ENCODE data around the gene ADGRL2. TPM values are rescaled to one million over a fixed set of nuclear protein-coding genes. Genes with fewer than 3 reads are reported as not detected.

The ADGRL2 gene
- total RNA-seq, 5 donors from 2014 or later (not counting 1 experiment from before 2014, with no cell fraction given), result 0.20 to 0.70 (median 0.55) TPM; not detected in 2

- no peaks in the 10 kb centered on the region for H3K9me3 ChIP-seq
- no peak overlapping the region for H3K4me3 ChIP-seq (ENCODE audit: control insufficient read depth in 1 of 2, extremely low read depth in 1 of 2, low read length in 1 of 2)
- Mint-ChIP-seq H3K36me3 (no peaks in the 10 kb centered on the region), H3K4me1 (peaks cover 2 to 4% (median 2%) of the 10 kb centered on the region in 3 donors), H3K27ac (no peak overlapping the region), H3K4me3 (no peak overlapping the region), H3K27me3 (peaks cover 21 to 30% of the 10 kb centered on the region in 2 donors), H3K9me3 (peaks cover 0 to 2% (median 0%) of the 10 kb centered on the region in 3 donors)
- no peak for ATAC-seq (replicated peaks in 1 of 4)
- peaks cover 16 to 25% of the 10 kb centered on the region in 2 experiments for H3K27me3 ChIP-seq (replicated peaks in 1 of 2; ENCODE audit: control insufficient read depth in 2 of 2, extremely low read depth in 1 of 2, insufficient read depth in 2 of 2, low read length in 1 of 2)
- H3K4me1 ChIP-seq (ENCODE audit: control insufficient read depth in 1 of 2, extremely low read depth in 1 of 2, insufficient read depth in 2 of 2, low read length in 2 of 2), result peaks cover 0 to 5% of the 10 kb centered on the region in 2 experiments
- no peak for DNase-seq
- CTCF ChIA-PET, result interaction anchor here in 1 of 2 donors (0.6 kb wide), 1 partner anchor 1726 kb away, joined by 3 read pairs; no protein-coding TSS in a partner anchor
- POLR2A ChIA-PET, result interaction anchor here in 1 of 2 donors (0.6 kb wide), 1 partner anchor 11 kb away, joined by 3 read pairs; no protein-coding TSS in a partner anchor
- H3K27ac ChIP-seq (ENCODE audit: low read length), result no peak overlapping the region
- WGBS (ENCODE audit: insufficient coverage), result no CpG with 5 or more reads among the region's 2 CpGs
- no peaks in the 10 kb centered on the region for H3K36me3 ChIP-seq (ENCODE audit: control insufficient read depth in 2 of 2, extremely low read depth in 1 of 2, insufficient read depth in 1 of 2, low read length in 1 of 2)
These were observed 5.0 kb downstream of the ADGRL2 start for GRCh38 chr1:81805537-81806431.

- peaks cover 21 to 25% of the 10 kb centered on the region in 2 donors for H3K27me3 Mint-ChIP-seq
- H3K27ac ChIP-seq (ENCODE audit: low read length), result no peak overlapping the region
- H3K9me3 Mint-ChIP-seq, result peaks cover 0 to 2% (median 0%) of the 10 kb centered on the region in 3 donors
These were observed 5.7 kb downstream of the ADGRL2 start for GRCh38 chr1:81806432-81806770.

GRCh38 chr1:81808760-81809159 is 8.0 kb downstream of the ADGRL2 start:
- Histone ChIP-seq H3K4me3 (ENCODE audit: control insufficient read depth in 1 of 2, extremely low read depth in 1 of 2, low read length in 1 of 2) (no peak overlapping the region), H3K27me3 (replicated peaks in 1 of 2; ENCODE audit: control insufficient read depth in 2 of 2, extremely low read depth in 1 of 2, insufficient read depth in 2 of 2, low read length in 1 of 2) (peaks cover 0 to 12% of the 10 kb centered on the region in 2 experiments), H3K36me3 (ENCODE audit: control insufficient read depth in 2 of 2, extremely low read depth in 1 of 2, insufficient read depth in 1 of 2, low read length in 1 of 2) (no peaks in the 10 kb centered on the region), H3K27ac (ENCODE audit: low read length) (no peak overlapping the region), H3K9me3 (no peaks in the 10 kb centered on the region), H3K4me1 (ENCODE audit: control insufficient read depth in 1 of 2, extremely low read depth in 1 of 2, insufficient read depth in 2 of 2, low read length in 2 of 2) (no peaks in the 10 kb centered on the region)
- ChIA-PET POLR2A (no interaction called here), CTCF (no interaction called here)
- no peak for ATAC-seq (replicated peaks in 1 of 4)
- H3K4me1 Mint-ChIP-seq, result peaks cover 0 to under 1% (median 0%) of the 10 kb centered on the region in 3 donors
- 20% methylated on average over 1 of the region's 7 CpGs for WGBS (ENCODE audit: insufficient coverage)
- DNase-seq, result no peak
- H3K36me3 Mint-ChIP-seq, result no peaks in the 10 kb centered on the region
- no peak overlapping the region for H3K4me3 Mint-ChIP-seq
- H3K27ac Mint-ChIP-seq, result no peak overlapping the region
- H3K9me3 Mint-ChIP-seq, result peaks cover 0 to 2% (median 0%) of the 10 kb centered on the region in 3 donors
- peaks cover 12 to 13% of the 10 kb centered on the region in 2 donors for H3K27me3 Mint-ChIP-seq

More at GRCh38 chr1:81806432-81806770, 5.7 kb downstream of the ADGRL2 start:
- DNase-seq (no peak), ATAC-seq (replicated peaks in 1 of 4) (no peak)
- Mint-ChIP-seq H3K4me1 (peaks cover 0 to 4% (median 0%) of the 10 kb centered on the region in 3 donors), H3K4me3 (no peak overlapping the region), H3K36me3 (no peaks in the 10 kb centered on the region), H3K27ac (no peak overlapping the region)
- Histone ChIP-seq H3K9me3 (no peaks in the 10 kb centered on the region), H3K27me3 (replicated peaks in 1 of 2; ENCODE audit: control insufficient read depth in 2 of 2, extremely low read depth in 1 of 2, insufficient read depth in 2 of 2, low read length in 1 of 2) (peaks cover 16 to 19% of the 10 kb centered on the region in 2 experiments), H3K36me3 (ENCODE audit: control insufficient read depth in 2 of 2, extremely low read depth in 1 of 2, insufficient read depth in 1 of 2, low read length in 1 of 2) (no peaks in the 10 kb centered on the region), H3K4me1 (ENCODE audit: control insufficient read depth in 1 of 2, extremely low read depth in 1 of 2, insufficient read depth in 2 of 2, low read length in 2 of 2) (peaks cover 0 to under 1% of the 10 kb centered on the region in 2 experiments), H3K4me3 (ENCODE audit: control insufficient read depth in 1 of 2, extremely low read depth in 1 of 2, low read length in 1 of 2) (no peak overlapping the region)
- WGBS (ENCODE audit: insufficient coverage), result no CpG with 5 or more reads among the region's 2 CpGs
- POLR2A ChIA-PET, result no interaction called here
- CTCF ChIA-PET, result interaction anchor here in 1 of 2 donors (0.6 kb wide), 1 partner anchor 1725 kb away, joined by 3 read pairs; no protein-coding TSS in a partner anchor

DNA sequence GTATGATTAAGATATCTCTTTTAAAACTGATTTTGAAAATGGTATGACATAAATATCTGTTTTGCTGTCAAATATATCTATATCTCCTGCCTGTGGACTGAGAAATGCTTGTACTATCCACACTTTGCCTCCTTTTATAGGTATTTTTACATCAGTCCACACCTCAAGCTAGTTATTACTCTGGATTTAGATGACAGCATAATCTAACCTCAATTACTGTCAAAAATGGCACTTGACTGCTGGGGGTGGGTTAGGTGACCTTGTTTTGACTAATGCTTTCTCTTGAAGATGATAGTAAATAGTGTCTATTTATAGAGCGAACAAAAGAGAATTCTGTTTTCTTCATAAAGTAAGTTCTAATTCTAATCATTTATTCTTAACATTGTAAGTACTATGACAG is 9.1 kb downstream of the ADGRL2 start:
- Mint-ChIP-seq H3K27ac (no peak overlapping the region), H3K9me3 (peaks cover 0 to 2% (median 0%) of the 10 kb centered on the region in 3 donors), H3K4me1 (no peaks in the 10 kb centered on the region), H3K27me3 (peaks cover 4 to 5% of the 10 kb centered on the region in 2 donors), H3K36me3 (no peaks in the 10 kb centered on the region), H3K4me3 (no peak overlapping the region)
- WGBS (ENCODE audit: insufficient coverage), result no CpG with 5 or more reads among the region's 1 CpG
- no peaks in the 10 kb centered on the region for H3K4me1 ChIP-seq (ENCODE audit: control insufficient read depth in 1 of 2, extremely low read depth in 1 of 2, insufficient read depth in 2 of 2, low read length in 2 of 2)
- H3K4me3 ChIP-seq (ENCODE audit: control insufficient read depth in 1 of 2, extremely low read depth in 1 of 2, low read length in 1 of 2), result no peak overlapping the region
- ChIA-PET POLR2A (no interaction called here), CTCF (no interaction called here)
- ATAC-seq (replicated peaks in 1 of 4) (no peak), DNase-seq (no peak)
- H3K27me3 ChIP-seq (replicated peaks in 1 of 2; ENCODE audit: control insufficient read depth in 2 of 2, extremely low read depth in 1 of 2, insufficient read depth in 2 of 2, low read length in 1 of 2), result peaks cover 0 to 10% of the 10 kb centered on the region in 2 experiments
- H3K9me3 ChIP-seq, result no peaks in the 10 kb centered on the region
- H3K36me3 ChIP-seq (ENCODE audit: control insufficient read depth in 2 of 2, extremely low read depth in 1 of 2, insufficient read depth in 1 of 2, low read length in 1 of 2), result no peaks in the 10 kb centered on the region
- H3K27ac ChIP-seq (ENCODE audit: low read length), result no peak overlapping the region

- whole genome bisulfite sequencing (ENCODE audit: insufficient coverage), result 100% methylated on average over 1 of the region's 3 CpGs
- Histone ChIP-seq H3K9me3 (no peaks in the 10 kb centered on the region), H3K36me3 (ENCODE audit: control insufficient read depth in 2 of 2, extremely low read depth in 1 of 2, insufficient read depth in 1 of 2, low read length in 1 of 2) (no peaks in the 10 kb centered on the region), H3K4me1 (ENCODE audit: control insufficient read depth in 1 of 2, extremely low read depth in 1 of 2, insufficient read depth in 2 of 2, low read length in 2 of 2) (no peaks in the 10 kb centered on the region), H3K4me3 (ENCODE audit: control insufficient read depth in 1 of 2, extremely low read depth in 1 of 2, low read length in 1 of 2) (no peak overlapping the region), H3K27ac (ENCODE audit: low read length) (no peak overlapping the region), H3K27me3 (replicated peaks in 1 of 2; ENCODE audit: control insufficient read depth in 2 of 2, extremely low read depth in 1 of 2, insufficient read depth in 2 of 2, low read length in 1 of 2) (peaks cover 0 to 5% of the 10 kb centered on the region in 2 experiments)
- peaks cover 0 to 2% (median 0%) of the 10 kb centered on the region in 3 donors for H3K9me3 Mint-ChIP-seq
- H3K36me3 Mint-ChIP-seq, result no peaks in the 10 kb centered on the region
- ChIA-PET POLR2A (no interaction called here), CTCF (interaction anchor here in 1 of 2 donors (0.6 kb wide), 1 partner anchor 21 kb away, joined by 3 read pairs; no protein-coding TSS in a partner anchor)
- ATAC-seq (replicated peaks in 1 of 4) (no peak), DNase-seq (no peak)
- no peak overlapping the region for H3K4me3 Mint-ChIP-seq
- H3K27me3 Mint-ChIP-seq, result no peaks in the 10 kb centered on the region
- H3K27ac Mint-ChIP-seq, result no peak overlapping the region
- no peaks in the 10 kb centered on the region for H3K4me1 Mint-ChIP-seq
These were observed 11.1 kb downstream of the ADGRL2 start for GRCh38 chr1:81811757-81812371.

DNA sequence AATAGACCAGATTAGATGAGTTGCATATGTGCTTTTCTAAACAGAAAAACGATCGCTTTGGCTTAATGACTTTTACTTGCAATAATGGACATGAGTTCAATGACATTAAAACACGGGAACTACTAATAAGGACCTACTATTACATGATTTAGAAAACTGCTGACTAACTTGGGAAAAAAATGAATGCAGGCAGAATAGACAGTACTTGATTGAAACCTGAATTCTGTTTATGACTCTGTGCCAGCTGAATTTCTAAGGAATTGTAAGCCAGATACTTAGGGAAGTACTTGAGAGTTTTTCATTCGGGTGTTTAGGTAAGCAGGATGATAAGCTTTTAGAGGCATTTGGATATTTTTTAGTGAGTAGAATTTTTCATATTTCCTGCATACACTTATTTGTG is 12.0 kb downstream of the ADGRL2 start:
- no peak overlapping the region for H3K27ac ChIP-seq (ENCODE audit: low read length)

More for the DNA sequence above, 12.0 kb downstream of the ADGRL2 start:
- Mint-ChIP-seq H3K27me3 (no peaks in the 10 kb centered on the region), H3K4me1 (no peaks in the 10 kb centered on the region), H3K4me3 (no peak overlapping the region), H3K36me3 (no peaks in the 10 kb centered on the region), H3K9me3 (no peaks in the 10 kb centered on the region), H3K27ac (no peak overlapping the region)
- Histone ChIP-seq H3K36me3 (ENCODE audit: control insufficient read depth in 2 of 2, extremely low read depth in 1 of 2, insufficient read depth in 1 of 2, low read length in 1 of 2) (no peaks in the 10 kb centered on the region), H3K4me3 (ENCODE audit: control insufficient read depth in 1 of 2, extremely low read depth in 1 of 2, low read length in 1 of 2) (no peak overlapping the region), H3K9me3 (no peaks in the 10 kb centered on the region), H3K27me3 (replicated peaks in 1 of 2; ENCODE audit: control insufficient read depth in 2 of 2, extremely low read depth in 1 of 2, insufficient read depth in 2 of 2, low read length in 1 of 2) (peaks cover 0 to 5% of the 10 kb centered on the region in 2 experiments), H3K4me1 (ENCODE audit: control insufficient read depth in 1 of 2, extremely low read depth in 1 of 2, insufficient read depth in 2 of 2, low read length in 2 of 2) (no peaks in the 10 kb centered on the region)
- WGBS (ENCODE audit: insufficient coverage), result no CpG with 5 or more reads among the region's 4 CpGs
- POLR2A ChIA-PET, result no interaction called here
- CTCF ChIA-PET, result no interaction called here
- DNase-seq, result no peak
- ATAC-seq (replicated peaks in 1 of 4), result no peak

Measured in T-cell (primary cell).